ENCODE data around the gene OR6F1.
"Not testable (repeated sequence)": the region's sequence is repeated elsewhere in the genome, so short reads cannot be mapped to it uniquely, and the experiment has no call there.

The OR6F1 gene

DNA sequence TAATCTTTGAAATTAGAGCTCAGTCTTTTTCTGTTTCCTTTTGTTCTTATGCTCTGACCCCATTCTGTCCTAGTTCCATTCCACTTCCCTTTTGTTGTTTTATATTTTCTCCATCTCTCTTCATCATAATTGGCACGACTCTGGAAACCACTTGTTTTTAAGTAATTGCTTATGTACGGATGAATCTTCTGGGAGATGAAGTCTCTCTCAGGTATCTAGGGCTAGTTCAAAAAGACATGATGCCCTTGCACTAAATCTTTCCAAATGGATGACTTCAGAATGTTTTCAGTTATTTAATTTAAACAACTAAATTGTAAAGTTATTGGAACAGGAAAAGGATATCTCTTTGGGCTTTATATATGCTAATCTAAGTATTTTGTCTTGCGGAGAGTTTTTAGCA, at the start of gene OR6F1:
Gene OR6F1, minus strand, starts transcription at position 101 of the 400 bp plus-strand sequence. CDS start 3,891 bp downstream, outside the sequence.
- no peak for DNase-seq

DNA sequence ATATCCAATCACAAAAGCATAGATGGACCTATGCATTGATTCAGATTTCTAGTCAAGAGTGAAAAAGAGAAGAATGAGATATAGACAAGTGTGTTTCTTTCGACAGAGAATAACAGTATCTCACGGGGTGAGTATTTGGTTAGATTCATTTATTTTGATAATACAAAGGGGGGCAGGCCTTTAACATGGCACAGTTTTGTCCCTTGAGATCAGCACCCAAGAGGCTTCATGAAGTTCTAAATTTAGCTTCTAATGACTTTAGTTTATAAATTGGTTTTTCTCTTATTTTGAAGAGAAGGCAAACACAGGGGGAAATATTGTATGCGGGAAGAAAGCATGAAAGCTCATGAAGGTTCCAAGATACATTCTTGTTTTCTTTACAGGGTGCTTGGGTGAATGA, 44.0 kb upstream of the OR6F1 start, which contains the start of gene OR1C1:
Gene OR1C1, minus strand, starts transcription at position 101 of the 400 bp plus-strand sequence. CDS start 2,150 bp downstream, outside the sequence.
- DNase-seq, result no peak

GRCh38 chr1:247754311-247754710, 37.9 kb upstream of the OR6F1 start:
- not testable (repeated sequence) for DNase-seq

- DNase-seq, result no peak
Measured at GRCh38 chr1:247749870-247750269, 33.4 kb upstream of the OR6F1 start.

- DNase-seq, result no peak
Measured at GRCh38 chr1:247748041-247748440, 31.6 kb upstream of the OR6F1 start, which contains the start of gene OR14A2. Gene OR14A2 (minus strand): TSS chr1:247748141.

DNA sequence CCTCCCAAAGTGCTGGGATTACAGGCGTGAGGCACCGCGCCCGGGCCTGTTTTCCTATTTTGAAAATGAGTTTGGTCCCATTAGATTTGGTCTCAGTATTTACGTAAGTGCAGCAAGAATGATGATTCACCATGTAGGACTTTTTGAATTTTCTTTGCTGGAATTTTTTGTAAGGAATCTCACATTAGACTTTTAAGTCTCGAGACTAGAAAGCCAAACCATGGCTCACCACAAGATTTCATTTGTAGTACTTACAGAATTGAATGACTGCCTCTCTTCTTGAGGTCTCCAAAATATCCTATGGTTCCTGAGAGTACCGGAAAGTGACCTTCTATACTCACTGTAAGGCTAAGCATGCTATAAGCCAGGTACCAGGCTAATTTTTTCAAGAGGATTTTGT, 31.2 kb upstream of the OR6F1 start:
- peak; percentile 20 for DNase-seq

DNA sequence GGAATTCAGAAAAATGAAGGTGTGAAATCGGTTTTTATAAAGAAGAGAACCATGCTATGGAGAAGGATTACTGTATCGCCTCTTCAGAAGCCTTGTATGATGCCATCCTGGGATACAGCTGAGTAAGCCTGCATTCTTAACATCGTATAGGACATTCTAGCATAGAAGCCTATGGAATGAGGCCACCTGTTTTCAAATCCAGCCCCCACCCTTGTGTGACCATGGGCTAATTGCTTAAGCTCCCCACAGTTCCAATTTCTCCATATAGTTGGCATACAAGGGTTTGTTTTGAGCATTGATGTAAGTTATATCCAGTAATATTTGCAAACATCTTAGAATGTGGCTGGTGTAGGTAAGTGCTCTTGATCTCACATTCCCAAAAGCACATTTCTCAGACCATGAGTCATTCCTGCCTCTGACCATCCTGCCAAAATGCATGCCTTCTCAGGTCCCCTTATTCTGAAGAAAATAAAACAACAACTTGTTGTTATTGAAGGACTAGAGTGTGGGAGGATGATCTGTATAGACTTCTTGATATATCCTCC, 30.0 kb upstream of the OR6F1 start:
- DNase-seq, result peak; percentile 11

DNA sequence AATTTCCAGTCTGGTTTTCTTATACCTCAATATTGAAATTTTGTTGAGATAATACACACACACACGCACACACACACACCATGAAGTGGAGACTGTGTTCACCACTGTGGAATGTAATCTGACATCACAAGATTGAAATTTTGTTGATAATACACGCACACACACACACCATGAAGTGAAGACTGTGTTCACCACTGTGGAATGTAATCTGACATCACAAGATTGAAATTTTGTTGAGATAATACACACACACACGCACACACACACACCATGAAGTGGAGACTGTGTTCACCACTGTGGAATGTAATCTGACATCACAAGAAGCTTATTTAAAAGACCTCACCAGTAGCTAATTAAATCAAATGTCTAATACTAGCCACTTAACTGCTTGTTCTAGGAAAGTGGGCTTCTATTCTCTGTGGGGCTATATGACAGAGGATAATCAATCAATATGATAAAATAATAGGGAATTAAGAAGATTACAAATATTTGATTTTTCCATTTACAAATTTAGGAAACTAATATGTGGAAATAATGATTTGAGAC, 25.8 kb upstream of the OR6F1 start:
- DNase-seq, result peak; percentile 30

GRCh38 chr1:247741756-247742155, 25.3 kb upstream of the OR6F1 start:
- no peak for DNase-seq

GRCh38 chr1:247740721-247741120, 24.3 kb upstream of the OR6F1 start:
- peak; percentile 20 for DNase-seq

DNA sequence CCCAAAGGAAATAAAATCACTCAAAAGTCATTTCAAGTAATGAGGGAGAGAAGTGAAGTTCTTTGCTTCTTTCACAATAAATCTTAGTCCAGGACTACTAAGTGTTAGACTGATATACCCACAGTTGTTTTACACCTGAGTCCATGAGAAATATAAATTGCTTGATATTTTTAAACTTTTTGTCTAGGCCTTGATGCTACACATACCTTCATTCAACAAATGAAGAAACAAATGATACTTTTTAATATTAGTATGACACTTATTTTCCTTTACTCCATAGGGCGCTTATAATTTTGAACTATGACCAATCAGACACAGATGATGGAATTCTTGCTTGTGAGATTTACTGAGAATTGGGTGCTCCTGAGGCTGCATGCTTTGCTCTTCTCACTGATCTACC, 21.9 kb upstream of the OR6F1 start, which contains the start of gene OR14K1:
Gene OR14K1, plus strand, starts transcription at position 301 of the 400 bp plus-strand sequence. Its CDS starts 0 bp downstream, at position 301.
- no peak for DNase-seq

DNA sequence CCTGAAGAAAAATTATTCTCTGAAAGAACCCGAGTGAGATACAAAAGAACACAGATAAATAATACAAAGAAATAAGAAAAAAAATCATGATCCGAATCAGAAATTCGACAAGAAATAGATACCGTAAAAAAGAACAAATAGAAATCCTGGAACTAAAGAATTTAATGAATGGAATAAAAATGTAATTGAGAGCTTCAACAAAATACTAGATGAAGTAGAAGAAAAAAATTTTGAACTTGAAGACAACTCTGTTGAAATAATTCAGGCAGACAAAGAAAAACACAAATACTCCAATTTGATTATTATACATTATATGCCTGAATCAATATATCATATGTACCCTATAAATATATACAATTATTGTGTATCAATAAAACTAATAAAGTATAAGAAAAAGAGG, 4.8 kb upstream of the OR6F1 start:
- DNase-seq, result no peak

GRCh38 chr1:247713753-247714152, 2.7 kb downstream of the OR6F1 start:
- DNase-seq, result no peak

DNA sequence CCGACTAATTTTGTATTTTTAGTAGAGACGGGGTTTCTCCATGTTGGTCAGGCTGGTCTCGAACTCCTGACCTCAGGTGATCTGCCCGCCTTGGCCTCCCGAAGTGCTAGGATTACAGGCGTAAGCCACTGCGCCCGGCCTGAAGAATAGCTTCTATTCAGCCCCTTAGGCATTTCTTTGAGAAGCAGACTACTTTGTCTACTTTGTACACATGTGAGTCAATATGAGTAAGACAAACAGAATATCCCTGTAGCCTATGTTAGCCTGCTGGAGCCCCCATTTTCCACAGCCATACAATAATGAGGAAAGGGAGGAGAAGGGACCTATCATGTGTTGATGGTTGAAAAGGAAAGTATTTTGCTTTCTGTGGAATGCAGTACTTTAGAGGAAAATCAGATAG, 5.8 kb downstream of the OR6F1 start:
- not testable (repeated sequence) for DNase-seq

- no peak for DNase-seq
Measured at GRCh38 chr1:247701338-247701737, 15.1 kb downstream of the OR6F1 start.

- peak; percentile 21 for DNase-seq
Measured at GRCh38 chr1:247681288-247681897, 35.1 kb downstream of the OR6F1 start.

GRCh38 chr1:247680171-247680570, 36.3 kb downstream of the OR6F1 start:
- no peak for DNase-seq

DNA sequence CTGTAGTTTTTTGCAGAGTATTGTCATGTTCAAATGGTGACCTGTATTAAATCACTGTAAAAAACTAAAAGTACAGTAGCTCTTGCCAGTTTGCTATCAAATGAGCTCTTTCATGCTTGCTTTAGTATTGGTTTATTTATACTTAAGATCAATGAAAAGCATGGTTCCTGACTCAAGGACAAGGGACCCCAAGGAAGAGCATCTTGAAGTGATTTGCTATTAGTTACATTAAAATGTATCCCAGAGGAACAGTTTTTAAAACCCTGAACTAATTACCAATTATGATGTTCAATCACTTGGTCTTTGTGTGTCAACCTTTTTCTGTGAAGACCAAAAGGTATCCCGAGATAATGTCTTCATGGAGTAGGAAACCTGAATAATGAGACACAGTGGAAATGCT, 36.8 kb downstream of the OR6F1 start, which contains the start of gene OR13G1:
Gene OR13G1, minus strand, starts transcription at position 101 of the 400 bp plus-strand sequence. CDS start 6,698 bp downstream, outside the sequence.
- DNase-seq, result no peak

GRCh38 chr1:247669225-247669624, 47.2 kb downstream of the OR6F1 start:
- no peak for DNase-seq
